ENCODE data around the gene MT1X. TPM values are rescaled to one million over a fixed set of nuclear protein-coding genes. Genes with fewer than 3 reads are reported as not detected.
A peak's percentile ranks its signal among the peaks of the same experiment; 100 is the strongest.

The MT1X gene
- total RNA-seq, 1 donor from 2014 or later = 2.3 TPM

DNA sequence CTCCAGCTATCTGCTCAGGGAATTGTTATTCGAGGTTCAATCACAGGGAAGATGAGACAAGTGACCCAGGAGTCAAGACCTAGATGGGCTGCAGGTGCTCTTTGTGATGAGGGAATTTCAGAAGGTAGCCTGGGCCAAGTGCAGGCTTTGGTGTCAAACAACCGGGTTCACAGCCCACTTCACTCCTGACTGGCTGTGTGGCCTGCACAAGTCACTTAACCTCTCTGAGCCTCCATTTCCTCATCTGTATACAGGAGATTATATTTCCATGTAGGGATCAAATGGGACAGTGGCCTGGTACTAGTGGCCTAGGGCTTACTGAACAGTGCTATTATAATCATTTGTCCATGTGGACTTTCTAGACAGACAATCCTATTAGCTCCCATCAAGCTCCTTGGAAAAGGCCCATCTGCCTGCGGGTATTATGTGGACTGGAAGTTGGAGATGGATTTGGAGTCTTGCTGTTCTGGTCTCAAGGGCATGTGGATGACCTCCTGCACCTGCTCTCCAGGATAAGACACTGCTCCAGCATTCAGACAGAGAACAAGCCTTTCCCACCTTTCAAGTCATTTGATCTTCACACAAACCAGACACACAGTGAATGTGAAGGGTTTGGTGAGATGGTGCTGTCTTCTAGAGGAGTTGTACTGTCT lies 3.1 kb upstream of the MT1X start:
- DNase-seq (ENCODE audit: low spot score) = no peak
- TF ChIP-seq, protein P1, sequence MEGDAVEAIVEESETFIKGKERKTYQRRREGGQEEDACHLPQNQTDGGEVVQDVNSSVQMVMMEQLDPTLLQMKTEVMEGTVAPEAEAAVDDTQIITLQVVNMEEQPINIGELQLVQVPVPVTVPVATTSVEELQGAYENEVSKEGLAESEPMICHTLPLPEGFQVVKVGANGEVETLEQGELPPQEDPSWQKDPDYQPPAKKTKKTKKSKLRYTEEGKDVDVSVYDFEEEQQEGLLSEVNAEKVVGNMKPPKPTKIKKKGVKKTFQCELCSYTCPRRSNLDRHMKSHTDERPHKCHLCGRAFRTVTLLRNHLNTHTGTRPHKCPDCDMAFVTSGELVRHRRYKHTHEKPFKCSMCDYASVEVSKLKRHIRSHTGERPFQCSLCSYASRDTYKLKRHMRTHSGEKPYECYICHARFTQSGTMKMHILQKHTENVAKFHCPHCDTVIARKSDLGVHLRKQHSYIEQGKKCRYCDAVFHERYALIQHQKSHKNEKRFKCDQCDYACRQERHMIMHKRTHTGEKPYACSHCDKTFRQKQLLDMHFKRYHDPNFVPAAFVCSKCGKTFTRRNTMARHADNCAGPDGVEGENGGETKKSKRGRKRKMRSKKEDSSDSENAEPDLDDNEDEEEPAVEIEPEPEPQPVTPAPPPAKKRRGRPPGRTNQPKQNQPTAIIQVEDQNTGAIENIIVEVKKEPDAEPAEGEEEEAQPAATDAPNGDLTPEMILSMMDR (IDR thresholded peaks at IDR 0.05; ENCODE audit: unreplicated experiment) = no peak
- no peak overlapping the region for H3K27ac Mint-ChIP-seq (ENCODE audit: unreplicated experiment)
- peaks cover 6% of the 10 kb centered on the region for H3K36me3 Mint-ChIP-seq (ENCODE audit: low read depth, unreplicated experiment)
- no peak overlapping the region for H3K4me3 Mint-ChIP-seq (ENCODE audit: unreplicated experiment)
- no peaks in the 10 kb centered on the region for H3K9me3 Mint-ChIP-seq (ENCODE audit: unreplicated experiment)
- H3K27me3 Mint-ChIP-seq (ENCODE audit: unreplicated experiment) = peaks cover 24% of the 10 kb centered on the region
- H3K4me1 Mint-ChIP-seq (ENCODE audit: unreplicated experiment) = peaks cover 9% of the 10 kb centered on the region

DNA sequence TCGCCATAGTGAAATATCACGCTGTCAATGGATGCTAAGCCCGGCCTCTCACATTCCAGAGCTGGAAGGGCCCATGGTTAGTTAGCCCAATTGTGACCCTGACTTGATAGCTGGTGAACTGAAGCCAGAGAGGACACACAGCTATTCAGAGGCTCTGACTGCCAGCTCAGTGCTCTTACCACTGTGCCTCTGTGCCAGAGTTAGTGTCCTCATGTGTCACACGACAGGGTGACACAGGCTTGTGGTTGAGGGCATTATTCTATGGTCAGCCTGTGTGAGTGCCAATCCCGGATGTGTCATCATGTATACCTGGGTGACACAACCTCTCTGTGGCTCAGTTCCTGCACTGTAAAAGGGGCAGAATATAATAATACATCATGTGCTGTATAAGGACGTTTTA lies 2.5 kb upstream of the MT1X start:
- H3K36me3 Mint-ChIP-seq (ENCODE audit: low read depth, unreplicated experiment) = peaks cover 6% of the 10 kb centered on the region
- H3K27ac Mint-ChIP-seq (ENCODE audit: unreplicated experiment) = no peak overlapping the region
- DNase-seq (ENCODE audit: low spot score) = no peak
- TF ChIP-seq, protein P1 (IDR thresholded peaks at IDR 0.05; ENCODE audit: unreplicated experiment) = no peak
- H3K27me3 Mint-ChIP-seq (ENCODE audit: unreplicated experiment) = peaks cover 20% of the 10 kb centered on the region
- H3K4me1 Mint-ChIP-seq (ENCODE audit: unreplicated experiment) = peaks cover 9% of the 10 kb centered on the region
- H3K4me3 Mint-ChIP-seq (ENCODE audit: unreplicated experiment) = no peak overlapping the region
- no peaks in the 10 kb centered on the region for H3K9me3 Mint-ChIP-seq (ENCODE audit: unreplicated experiment)

DNA sequence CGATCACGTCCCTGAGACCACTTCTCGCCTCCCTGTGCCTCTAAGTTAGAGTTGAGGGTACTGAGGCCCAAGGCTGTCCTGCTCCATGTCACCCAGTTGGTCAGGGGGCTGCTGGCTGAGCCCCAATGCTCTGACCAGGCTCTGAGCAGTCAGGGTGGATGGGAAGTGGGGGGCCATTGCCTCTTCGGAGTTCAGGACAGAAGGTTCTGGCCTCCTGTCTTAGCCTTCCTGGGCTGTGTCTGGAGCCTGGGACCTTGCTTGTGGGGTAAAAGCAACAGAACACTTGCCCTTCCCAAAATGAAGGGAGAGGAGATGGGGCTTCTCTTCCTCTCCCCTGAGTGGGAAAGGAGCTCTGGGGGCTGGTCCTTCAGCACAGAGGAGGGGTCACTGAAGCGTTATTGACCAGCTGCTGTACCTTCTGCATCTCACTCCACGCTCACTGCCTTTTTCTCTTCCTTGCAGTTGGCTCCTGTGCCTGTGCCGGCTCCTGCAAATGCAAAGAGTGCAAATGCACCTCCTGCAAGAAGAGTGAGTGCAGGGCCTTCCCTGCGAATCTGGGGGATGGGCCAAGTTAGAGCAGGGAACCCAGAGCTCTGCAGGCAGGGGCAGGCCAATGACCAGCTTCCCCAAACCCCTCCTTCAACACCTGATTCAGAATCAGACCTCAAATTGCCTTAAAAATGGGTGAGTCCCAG lies 580 bp downstream of the MT1X start:
- Mint-ChIP-seq H3K4me3 (ENCODE audit: unreplicated experiment) (peak overlapping the region; percentile 74), H3K27me3 (ENCODE audit: unreplicated experiment) (peaks cover 14% of the 10 kb centered on the region), H3K9me3 (ENCODE audit: unreplicated experiment) (no peaks in the 10 kb centered on the region), H3K4me1 (ENCODE audit: unreplicated experiment) (peaks cover 5% of the 10 kb centered on the region), H3K36me3 (ENCODE audit: low read depth, unreplicated experiment) (peaks cover 9% of the 10 kb centered on the region), H3K27ac (ENCODE audit: unreplicated experiment) (no peak overlapping the region)
- DNase-seq (ENCODE audit: low spot score) = no peak
- TF ChIP-seq, protein P1 (IDR thresholded peaks at IDR 0.05; ENCODE audit: unreplicated experiment) = no peak

DNA sequence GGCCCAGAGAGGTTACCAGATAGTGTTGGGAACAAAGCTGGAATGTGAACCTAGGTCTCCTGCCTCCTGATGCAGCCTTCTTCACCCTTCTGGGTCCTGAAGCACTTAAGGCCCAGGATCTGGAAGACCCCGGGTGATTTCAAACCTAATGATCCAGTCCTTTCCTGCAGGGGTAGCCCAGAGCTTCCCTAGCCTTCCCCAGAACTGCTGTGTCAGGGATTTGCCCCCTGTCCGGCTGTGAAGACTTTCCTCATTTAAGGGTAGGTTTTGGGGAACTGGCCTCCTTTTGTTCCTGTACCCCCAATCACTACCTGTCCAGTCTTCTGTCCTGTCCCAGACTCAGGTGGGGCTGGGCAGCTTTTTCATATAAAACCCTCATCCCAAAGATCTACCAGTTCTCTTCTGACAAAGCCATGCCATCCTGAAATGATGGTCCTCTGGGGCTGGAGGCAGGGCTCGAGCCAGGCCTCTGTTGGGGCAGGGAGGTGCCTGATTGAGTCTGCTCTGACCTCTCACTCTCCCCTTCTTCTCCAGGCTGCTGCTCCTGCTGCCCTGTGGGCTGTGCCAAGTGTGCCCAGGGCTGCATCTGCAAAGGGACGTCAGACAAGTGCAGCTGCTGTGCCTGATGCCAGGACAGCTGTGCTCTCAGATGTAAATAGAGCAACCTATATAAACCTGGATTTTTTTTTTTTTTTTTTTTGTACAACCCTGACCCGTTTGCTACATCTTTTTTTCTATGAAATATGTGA lies 1.3 kb downstream of the MT1X start:
- Mint-ChIP-seq H3K4me1 (ENCODE audit: unreplicated experiment) (peaks cover 5% of the 10 kb centered on the region), H3K36me3 (ENCODE audit: low read depth, unreplicated experiment) (peaks cover 9% of the 10 kb centered on the region), H3K9me3 (ENCODE audit: unreplicated experiment) (no peaks in the 10 kb centered on the region), H3K27ac (ENCODE audit: unreplicated experiment) (no peak overlapping the region), H3K27me3 (ENCODE audit: unreplicated experiment) (peaks cover 16% of the 10 kb centered on the region), H3K4me3 (ENCODE audit: unreplicated experiment) (no peak overlapping the region)
- no peak for DNase-seq (ENCODE audit: low spot score)
- TF ChIP-seq, protein P1 (IDR thresholded peaks at IDR 0.05; ENCODE audit: unreplicated experiment) = no peak
